GM21737 (cell line): Measurements from ENCODE around the gene STIMATE.

Experiments
- ATAC-seq: cut with Tn5 transposase; IDR thresholded peaks from one replicate; pipeline ENCODE4 v1.9.1; 2021; ENCODE audit warnings: mild to moderate bottlenecking, moderate library complexity; ENCODE audit not compliant: unreplicated experiment

Gene STIMATE

GRCh38 chr3:52894756-52895155, 2.6 kb downstream of the STIMATE start:
- ATAC-seq: no peak

DNA sequence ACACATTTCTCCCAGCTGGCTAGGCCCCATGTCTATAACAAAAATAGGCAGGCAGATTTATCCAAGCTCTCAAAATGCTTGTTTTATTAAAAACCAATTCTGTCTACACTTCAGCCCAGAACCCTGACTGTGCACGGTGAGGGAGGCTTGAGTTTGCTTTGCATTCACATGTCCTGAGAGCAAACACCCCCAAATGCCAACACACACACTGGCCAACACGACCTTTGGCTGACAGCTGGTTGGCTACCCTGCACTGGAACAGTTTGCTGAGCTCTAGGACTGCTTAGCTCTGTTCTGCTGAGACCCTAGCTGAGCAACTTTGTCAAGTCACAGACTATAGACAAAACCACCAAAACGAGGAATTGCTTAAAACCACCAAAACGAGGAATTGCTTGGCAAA, 3.6 kb downstream of the STIMATE start:
- no peak for ATAC-seq

DNA sequence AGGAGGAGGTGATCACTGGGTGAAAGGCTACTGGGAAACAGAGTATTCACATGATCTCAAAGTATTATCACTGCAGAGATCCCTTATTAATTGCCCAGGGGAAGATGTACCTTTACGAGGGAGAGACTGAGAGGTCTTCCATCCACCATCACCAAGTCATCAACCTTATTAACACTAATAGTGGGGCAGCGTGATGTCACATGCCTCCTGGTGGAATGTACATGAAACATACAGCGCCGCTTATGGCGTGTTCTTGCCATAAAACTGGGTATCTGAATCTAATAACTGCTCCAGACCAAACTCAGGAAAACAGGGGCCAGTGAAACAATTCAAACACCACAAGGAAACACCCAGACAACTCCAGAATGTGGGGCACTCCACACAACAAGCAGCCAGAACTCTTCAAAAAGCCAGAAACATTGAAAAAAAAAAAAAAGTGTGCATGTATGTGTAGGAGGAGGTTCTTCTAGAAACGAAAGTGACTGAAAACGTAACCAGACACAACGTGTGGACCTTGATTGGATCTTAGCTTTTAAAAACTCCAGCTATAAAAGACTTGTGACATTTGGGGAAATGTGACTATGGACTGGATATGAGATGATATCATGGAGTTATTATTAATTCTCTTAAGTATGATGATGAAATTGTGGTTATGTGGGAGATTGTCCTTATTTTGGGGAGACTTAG, 4.6 kb downstream of the STIMATE start:
- no peak for ATAC-seq

DNA sequence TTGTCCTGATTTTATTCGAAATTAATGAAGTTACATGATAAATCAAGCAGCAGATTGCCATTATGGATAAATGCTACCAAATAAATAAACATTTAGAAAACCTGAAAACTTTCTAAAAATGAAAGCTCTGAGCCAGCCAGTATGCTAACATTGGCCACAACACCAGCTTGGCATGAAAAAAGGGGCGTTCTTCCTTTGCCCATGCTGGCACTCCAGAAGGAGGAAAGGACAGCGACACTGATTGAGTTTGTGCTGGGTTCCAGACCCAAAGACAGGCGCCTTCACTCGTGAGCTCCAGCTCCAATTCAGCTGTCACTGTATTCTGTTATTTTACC, 5.1 kb downstream of the STIMATE start:
- no peak for ATAC-seq

- no peak for ATAC-seq
Observed at GRCh38 chr3:52891615-52892081, 5.7 kb downstream of the STIMATE start.

GRCh38 chr3:52891164-52891563, 6.2 kb downstream of the STIMATE start:
- no peak for ATAC-seq

GRCh38 chr3:52890735-52891134, 6.6 kb downstream of the STIMATE start:
- ATAC-seq: no peak

- no peak for ATAC-seq
Observed at GRCh38 chr3:52889901-52890300, 7.4 kb downstream of the STIMATE start.

GRCh38 chr3:52887166-52887565, 10.2 kb downstream of the STIMATE start:
- ATAC-seq: no peak

DNA sequence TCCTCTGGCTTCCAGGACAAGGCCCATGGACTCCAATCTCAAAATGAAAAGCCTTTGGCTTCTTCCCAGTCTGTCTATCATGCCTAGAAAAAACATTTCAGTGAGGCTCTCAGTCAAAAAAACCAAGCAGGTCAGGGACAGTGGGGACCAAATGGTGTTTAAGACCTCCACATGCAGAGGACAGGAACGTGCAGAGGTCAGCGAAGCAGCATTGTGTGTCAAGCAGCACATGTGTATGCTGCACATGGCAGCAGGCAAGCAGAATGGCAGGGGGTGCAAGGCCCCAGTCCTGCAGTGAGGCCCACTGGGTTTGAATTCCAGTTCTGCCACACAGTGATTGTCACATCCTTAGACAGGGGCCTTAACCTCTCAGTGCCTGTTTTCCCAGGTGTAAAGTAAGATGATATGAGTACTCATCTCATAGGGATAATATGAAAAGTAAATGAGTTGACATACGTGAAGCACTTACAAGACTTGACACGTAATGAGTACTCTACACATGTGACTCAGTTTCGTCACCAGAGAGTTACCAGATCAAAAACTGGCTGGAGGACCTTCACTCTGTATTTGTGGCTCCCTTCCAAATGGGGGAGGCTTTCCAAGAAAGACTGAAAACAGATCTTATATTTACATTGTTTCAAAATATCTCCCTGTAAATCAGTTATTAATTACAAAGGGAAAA, 11.2 kb downstream of the STIMATE start:
- ATAC-seq: no peak

GRCh38 chr3:52882377-52882776, 15.0 kb downstream of the STIMATE start:
- ATAC-seq: no peak

- no peak for ATAC-seq
Observed at GRCh38 chr3:52881871-52882270, 15.5 kb downstream of the STIMATE start.

DNA sequence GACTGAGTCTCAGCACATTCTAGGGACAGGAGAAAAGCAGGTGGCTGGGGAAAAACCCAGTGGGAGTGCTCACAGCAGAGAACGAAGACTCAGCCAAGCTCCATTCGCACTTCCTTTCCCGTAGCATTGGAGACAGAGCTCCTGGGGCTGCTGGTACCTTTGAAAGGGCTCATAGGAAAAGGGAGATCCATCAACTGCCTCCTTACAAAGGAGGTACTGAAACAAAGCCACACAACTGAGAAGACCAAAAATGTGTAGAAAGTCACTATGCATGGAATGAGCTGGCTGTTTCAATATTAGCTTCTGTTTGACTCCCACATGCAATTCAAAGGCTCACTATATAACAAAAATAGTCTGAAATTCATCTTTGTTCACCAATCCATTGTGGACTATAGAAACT, 16.9 kb downstream of the STIMATE start:
- ATAC-seq: no peak

- ATAC-seq: no peak
Observed at GRCh38 chr3:52880047-52880446, 17.3 kb downstream of the STIMATE start.

GRCh38 chr3:52879581-52879980, 17.8 kb downstream of the STIMATE start:
- no peak for ATAC-seq

DNA sequence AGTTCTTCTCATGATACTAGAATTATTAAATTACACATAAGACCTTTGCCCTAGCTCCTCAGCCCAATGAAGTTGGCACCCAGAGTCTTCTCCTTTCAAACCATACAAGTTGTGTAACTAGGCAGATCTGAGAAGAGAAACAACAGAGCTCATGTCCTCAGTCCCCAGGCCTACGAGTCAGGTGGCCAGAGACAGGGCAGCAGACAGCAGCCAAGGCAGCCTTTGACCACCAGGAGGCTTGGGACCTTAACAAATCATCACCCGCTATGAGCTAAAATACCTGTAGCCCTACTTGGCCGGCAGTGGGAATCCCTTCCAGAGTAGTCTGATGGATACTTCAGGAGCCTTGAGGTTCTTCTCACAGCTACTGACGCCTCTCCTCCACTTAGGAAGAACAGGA, 18.3 kb downstream of the STIMATE start:
- no peak for ATAC-seq

GRCh38 chr3:52877085-52877484, 20.3 kb downstream of the STIMATE start:
- no peak for ATAC-seq

GRCh38 chr3:52874864-52875587, 22.3 kb downstream of the STIMATE start:
- no peak for ATAC-seq

- no peak for ATAC-seq
Observed at GRCh38 chr3:52874160-52874701, 23.1 kb downstream of the STIMATE start.

DNA sequence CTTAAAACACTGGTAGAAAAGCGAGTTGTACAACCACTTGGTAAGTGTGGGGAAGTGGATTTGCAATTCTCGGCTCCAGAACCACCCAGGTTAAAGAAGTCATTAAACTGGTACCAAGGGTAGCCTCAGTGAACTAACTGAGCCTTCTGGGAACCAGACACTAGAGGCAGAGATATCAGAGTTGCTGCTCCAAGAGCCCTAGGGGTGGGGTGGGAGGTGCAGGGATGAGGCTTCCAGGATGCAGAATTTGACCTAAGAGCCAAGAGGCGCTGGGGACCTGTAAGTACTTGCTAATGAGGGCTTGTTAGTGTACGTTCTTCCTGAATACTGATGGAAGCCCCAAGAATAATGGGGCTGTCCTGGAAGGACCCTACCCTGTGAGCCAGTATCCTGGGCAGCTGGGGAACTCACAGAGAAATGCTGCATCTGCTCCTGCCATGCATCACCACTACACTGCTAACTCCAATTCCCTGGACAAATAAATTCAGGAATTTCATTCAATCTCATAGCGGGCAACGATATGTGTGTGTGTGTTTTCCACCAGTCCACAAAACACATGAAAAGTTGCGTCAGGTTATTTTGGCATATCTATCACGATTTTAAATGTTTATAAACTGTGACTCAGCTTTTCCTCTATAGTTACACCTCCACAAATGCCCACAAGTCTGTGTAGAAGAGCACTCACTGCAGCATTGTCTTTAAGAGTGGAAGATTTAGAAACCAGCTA, 23.8 kb downstream of the STIMATE start:
- no peak for ATAC-seq

DNA sequence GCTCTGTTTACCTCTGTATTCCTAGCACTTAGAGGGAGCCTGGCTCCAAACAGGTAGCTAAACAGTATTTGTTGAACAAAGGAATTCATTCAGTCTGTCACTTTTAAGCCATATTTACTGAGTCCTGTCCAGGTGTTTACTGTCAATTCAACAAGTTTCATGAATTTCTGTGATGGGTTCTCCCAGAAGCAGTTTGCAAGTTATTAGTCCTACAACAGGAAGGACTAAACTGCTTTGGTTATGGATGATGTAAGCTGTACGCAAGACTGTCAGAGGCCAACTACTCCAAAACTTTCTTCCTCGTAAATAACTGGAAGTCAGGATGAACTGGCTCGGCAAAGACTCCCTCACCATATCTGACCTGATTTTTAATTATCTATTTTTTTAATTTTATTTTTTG, 25.1 kb downstream of the STIMATE start:
- ATAC-seq: no peak
